Neural cell (in vitro differentiated cells): ENCODE results near the gene ANKRD44. TPM values are rescaled to one million over a fixed set of nuclear protein-coding genes. Genes with fewer than 3 reads are reported as not detected.

ENCODE experiments used
- H2AFZ ChIP-seq: fragments of 200-600, 300-800 bp; sonication (generic), shearing (Covaris generic); 2 replicates; pipeline ENCODE4 v1.6.0; 2014; ENCODE audit warnings: low read depth, mild to moderate bottlenecking, antibody characterized with exemption, low read length, moderate library complexity
- H3F3A ChIP-seq: fragments of 200-600 bp; shearing (Covaris generic); 2 replicates; pipeline ENCODE4 v1.6.1; 2016; ENCODE audit warnings: mild to moderate bottlenecking, moderate library complexity, mixed read lengths, antibody characterized with exemption, low read length; ENCODE audit not compliant: insufficient read depth, poor library complexity, severe bottlenecking
- H3K27ac ChIP-seq: fragments of 200-600, 300-800 bp; sonication (generic), shearing (Covaris generic); 2 replicates; pipeline ENCODE4 v1.5.1; 2014; ENCODE audit warnings: mild to moderate bottlenecking, low read length, moderate library complexity
- H3K27me3 ChIP-seq: fragments of 300-800, 200-600 bp; sonication (generic), shearing (Covaris generic); 2 replicates; pipeline ENCODE4 v1.6.0; 2014; ENCODE audit warnings: mild to moderate bottlenecking, low read depth, low read length, moderate library complexity; ENCODE audit not compliant: insufficient read depth
- H3K36me3 ChIP-seq: fragments of 300-800, 200-600 bp; sonication (generic), shearing (Covaris generic); 2 replicates; pipeline ENCODE4 v1.5.1; 2014; ENCODE audit warnings: mild to moderate bottlenecking, antibody characterized with exemption, low read length, moderate library complexity; ENCODE audit not compliant: insufficient read depth
- H3K4me2 ChIP-seq: fragments of 300-800, 200-600 bp; sonication (generic), shearing (Covaris generic); 2 replicates; pipeline ENCODE4 v1.6.0; 2014; ENCODE audit warnings: mild to moderate bottlenecking, low read length
- H3K4me3 ChIP-seq: fragments of 300-800, 200-600 bp; sonication (generic), shearing (Covaris generic); 2 replicates; pipeline ENCODE4 v1.5.1; 2014; ENCODE audit warnings: mild to moderate bottlenecking, low read length, moderate library complexity
- H3K79me2 ChIP-seq: fragments of 200-600 bp; shearing (Covaris generic); replicated peaks from 2 replicates; pipeline ENCODE4 v1.6.0; 2014; ENCODE audit warnings: mild to moderate bottlenecking, low read length, moderate library complexity; ENCODE audit not compliant: insufficient read depth
- H3K9ac ChIP-seq: fragments of 300-800, 200-600 bp; sonication (generic), shearing (Covaris generic); 2 replicates; pipeline ENCODE4 v1.6.1; 2016; ENCODE audit warnings: mild to moderate bottlenecking, low read length, mixed read lengths
- H3K9me2 ChIP-seq: fragments of 200-600 bp; shearing (Covaris generic); 2 replicates; pipeline ENCODE4 v1.6.1; 2016; ENCODE audit warnings: mild to moderate bottlenecking, low read length, mixed read lengths; ENCODE audit not compliant: insufficient read depth
- H3K9me3 ChIP-seq: fragments of 200-600, 300-800 bp; sonication (generic), shearing (Covaris generic); 2 replicates; pipeline ENCODE4 v1.6.1; 2016; ENCODE audit warnings: mild to moderate bottlenecking, mixed run types, low read length, moderate library complexity, mixed read lengths
- H4K20me1 ChIP-seq: fragments of 200-600 bp; shearing (Covaris generic); 2 replicates; pipeline ENCODE4 v1.6.1; 2016; ENCODE audit warnings: mild to moderate bottlenecking, mixed run types; ENCODE audit not compliant: insufficient read depth
- EP300 ChIP-seq: fragments of 450-650 bp; conservative IDR thresholded peaks from 2 replicates; pipeline ENCODE4 v1.6.1; 2014; ENCODE audit warnings: antibody characterized with exemption, mild to moderate bottlenecking, moderate library complexity; ENCODE audit not compliant: poor library complexity, severe bottlenecking
- EZH2 ChIP-seq: fragments of 200-600, 300-800 bp; shearing (Covaris generic), sonication (generic); IDR thresholded peaks from 2 replicates; pipeline ENCODE4 v1.6.1; 2014; ENCODE audit warnings: antibody characterized with exemption, low read length, borderline replicate concordance, mild to moderate bottlenecking; ENCODE audit not compliant: insufficient read depth, poor library complexity, severe bottlenecking
- MXI1 ChIP-seq: fragments of 450-650 bp; conservative IDR thresholded peaks from 2 replicates; pipeline ENCODE4 v1.6.1; 2014; ENCODE audit warnings: antibody characterized with exemption, mild to moderate bottlenecking; ENCODE audit not compliant: poor library complexity, severe bottlenecking
- POLR2AphosphoS5 ChIP-seq: IDR thresholded peaks from 2 replicates; pipeline ENCODE4 v1.6.1; 2012
- RAD21 ChIP-seq: fragments of 450-650 bp; conservative IDR thresholded peaks from 2 replicates; pipeline ENCODE4 v1.6.1; 2014; ENCODE audit warnings: antibody characterized with exemption, mild to moderate bottlenecking, moderate library complexity
- SMC3 ChIP-seq: fragments of 450-650 bp; conservative IDR thresholded peaks from 2 replicates; pipeline ENCODE4 v1.6.1; 2014; ENCODE audit warnings: antibody characterized with exemption, mild to moderate bottlenecking, moderate library complexity; ENCODE audit not compliant: poor library complexity
- TAF1 ChIP-seq: IDR thresholded peaks from 2 replicates; pipeline ENCODE4 v1.6.1; 2012; ENCODE audit warnings: low read depth
- polyA plus RNA-seq: library from polyadenylated mRNA; depleted of rRNA; stranded (reverse); fragments of >200 nt; gene quantifications from 2 replicates; pipeline ENCODE4 v1.2.3, GENCODE V29; 2014
- TF ChIP-seq, protein P1 (sequence below): fragments of 450-650 bp; IDR thresholded peaks from 2 replicates; pipeline ENCODE4 v1.5.1; 2014; ENCODE audit warnings: antibody characterized with exemption, mild to moderate bottlenecking, moderate library complexity; ENCODE audit not compliant: poor library complexity, severe bottlenecking
- TF ChIP-seq, protein P2 (sequence below): IDR thresholded peaks from 2 replicates; pipeline ENCODE4 v1.6.1; 2012; ENCODE audit warnings: borderline replicate concordance

The ANKRD44 gene
- polyA plus RNA-seq, 1 donor from 2014 or later = 94.3 TPM

DNA sequence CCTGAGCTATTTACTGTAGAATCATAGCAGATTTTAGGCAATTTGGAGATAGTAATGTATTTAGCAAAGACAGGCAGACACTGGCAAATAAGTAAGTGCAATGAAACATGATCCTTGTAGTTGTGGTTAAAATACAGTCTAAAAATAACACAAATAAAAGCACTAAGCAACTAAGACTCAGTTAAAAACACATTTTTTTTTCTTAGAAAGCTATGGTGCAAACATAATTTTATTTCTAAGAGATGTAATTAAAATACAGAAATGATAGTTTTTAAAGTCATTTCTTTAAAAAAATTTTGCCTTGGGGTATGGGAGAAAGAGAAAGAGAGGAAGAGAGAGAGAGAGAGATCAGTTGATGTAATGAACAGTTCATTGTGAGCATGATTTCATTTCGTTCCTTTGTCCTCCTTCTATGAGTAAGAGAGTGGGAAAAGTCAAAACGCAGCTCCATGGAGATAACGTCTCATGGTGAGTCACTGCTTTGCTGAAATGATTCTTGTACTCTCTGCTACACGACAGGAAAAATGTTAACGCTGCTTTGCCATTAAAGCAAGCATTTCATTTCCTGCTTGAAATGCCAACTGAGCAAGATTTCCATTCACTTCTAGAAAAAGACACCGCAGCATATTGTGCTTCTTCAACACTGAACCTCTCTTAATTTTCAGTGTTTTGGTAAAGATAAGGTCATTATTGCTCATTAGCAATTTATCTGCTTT lies 322.8 kb downstream of the ANKRD44 start:
- TF ChIP-seq, protein P1, sequence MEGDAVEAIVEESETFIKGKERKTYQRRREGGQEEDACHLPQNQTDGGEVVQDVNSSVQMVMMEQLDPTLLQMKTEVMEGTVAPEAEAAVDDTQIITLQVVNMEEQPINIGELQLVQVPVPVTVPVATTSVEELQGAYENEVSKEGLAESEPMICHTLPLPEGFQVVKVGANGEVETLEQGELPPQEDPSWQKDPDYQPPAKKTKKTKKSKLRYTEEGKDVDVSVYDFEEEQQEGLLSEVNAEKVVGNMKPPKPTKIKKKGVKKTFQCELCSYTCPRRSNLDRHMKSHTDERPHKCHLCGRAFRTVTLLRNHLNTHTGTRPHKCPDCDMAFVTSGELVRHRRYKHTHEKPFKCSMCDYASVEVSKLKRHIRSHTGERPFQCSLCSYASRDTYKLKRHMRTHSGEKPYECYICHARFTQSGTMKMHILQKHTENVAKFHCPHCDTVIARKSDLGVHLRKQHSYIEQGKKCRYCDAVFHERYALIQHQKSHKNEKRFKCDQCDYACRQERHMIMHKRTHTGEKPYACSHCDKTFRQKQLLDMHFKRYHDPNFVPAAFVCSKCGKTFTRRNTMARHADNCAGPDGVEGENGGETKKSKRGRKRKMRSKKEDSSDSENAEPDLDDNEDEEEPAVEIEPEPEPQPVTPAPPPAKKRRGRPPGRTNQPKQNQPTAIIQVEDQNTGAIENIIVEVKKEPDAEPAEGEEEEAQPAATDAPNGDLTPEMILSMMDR = no peak
- TF ChIP-seq RAD21 (no peak), TAF1 (no peak), POLR2AphosphoS5 (peak; percentile 76), EZH2 (no peak), MXI1 (no peak), SMC3 (peak; percentile 41), EP300 (peak; percentile 53)
- TF ChIP-seq, protein P2, sequence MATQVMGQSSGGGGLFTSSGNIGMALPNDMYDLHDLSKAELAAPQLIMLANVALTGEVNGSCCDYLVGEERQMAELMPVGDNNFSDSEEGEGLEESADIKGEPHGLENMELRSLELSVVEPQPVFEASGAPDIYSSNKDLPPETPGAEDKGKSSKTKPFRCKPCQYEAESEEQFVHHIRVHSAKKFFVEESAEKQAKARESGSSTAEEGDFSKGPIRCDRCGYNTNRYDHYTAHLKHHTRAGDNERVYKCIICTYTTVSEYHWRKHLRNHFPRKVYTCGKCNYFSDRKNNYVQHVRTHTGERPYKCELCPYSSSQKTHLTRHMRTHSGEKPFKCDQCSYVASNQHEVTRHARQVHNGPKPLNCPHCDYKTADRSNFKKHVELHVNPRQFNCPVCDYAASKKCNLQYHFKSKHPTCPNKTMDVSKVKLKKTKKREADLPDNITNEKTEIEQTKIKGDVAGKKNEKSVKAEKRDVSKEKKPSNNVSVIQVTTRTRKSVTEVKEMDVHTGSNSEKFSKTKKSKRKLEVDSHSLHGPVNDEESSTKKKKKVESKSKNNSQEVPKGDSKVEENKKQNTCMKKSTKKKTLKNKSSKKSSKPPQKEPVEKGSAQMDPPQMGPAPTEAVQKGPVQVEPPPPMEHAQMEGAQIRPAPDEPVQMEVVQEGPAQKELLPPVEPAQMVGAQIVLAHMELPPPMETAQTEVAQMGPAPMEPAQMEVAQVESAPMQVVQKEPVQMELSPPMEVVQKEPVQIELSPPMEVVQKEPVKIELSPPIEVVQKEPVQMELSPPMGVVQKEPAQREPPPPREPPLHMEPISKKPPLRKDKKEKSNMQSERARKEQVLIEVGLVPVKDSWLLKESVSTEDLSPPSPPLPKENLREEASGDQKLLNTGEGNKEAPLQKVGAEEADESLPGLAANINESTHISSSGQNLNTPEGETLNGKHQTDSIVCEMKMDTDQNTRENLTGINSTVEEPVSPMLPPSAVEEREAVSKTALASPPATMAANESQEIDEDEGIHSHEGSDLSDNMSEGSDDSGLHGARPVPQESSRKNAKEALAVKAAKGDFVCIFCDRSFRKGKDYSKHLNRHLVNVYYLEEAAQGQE = peak; percentile 63
- Histone ChIP-seq H3K4me3 (peak overlapping the region; percentile 46), H3F3A (no peaks in the 10 kb centered on the region), H3K36me3 (no peaks in the 10 kb centered on the region), H3K4me2 (peak overlapping the region; percentile 45), H3K27me3 (no peaks in the 10 kb centered on the region), H4K20me1 (no peaks in the 10 kb centered on the region), H3K79me2 (no peaks in the 10 kb centered on the region), H2AFZ (peak overlapping the region; percentile 30), H3K9ac (peak overlapping the region; percentile 61), H3K9me2 (no peaks in the 10 kb centered on the region), H3K9me3 (no peaks in the 10 kb centered on the region), H3K27ac (peak overlapping the region; percentile 85)

GRCh38 chr2:196987298-196987648 lies 323.3 kb downstream of the ANKRD44 start:
- Histone ChIP-seq H3K36me3 (no peaks in the 10 kb centered on the region), H2AFZ (peak overlapping the region; percentile 30), H3K9ac (peak overlapping the region; percentile 61), H3K4me3 (peak overlapping the region; percentile 46), H3K9me3 (no peaks in the 10 kb centered on the region), H3K27ac (peak overlapping the region; percentile 85), H3F3A (no peaks in the 10 kb centered on the region), H3K9me2 (no peaks in the 10 kb centered on the region), H3K4me2 (peak overlapping the region; percentile 30), H3K27me3 (no peaks in the 10 kb centered on the region), H3K79me2 (no peaks in the 10 kb centered on the region), H4K20me1 (no peaks in the 10 kb centered on the region)
- TF ChIP-seq TAF1 = no peak
- TF ChIP-seq, protein P1 = no peak
- TF ChIP-seq RAD21 = no peak
